Fibroblast of the aortic adventitia (primary cell): ENCODE data around the gene ROMO1. TPM values are rescaled to one million over a fixed set of nuclear protein-coding genes. Genes with fewer than 3 reads are reported as not detected.
"Not testable (repeated sequence)": the region's sequence is repeated elsewhere in the genome, so short reads cannot be mapped to it uniquely, and the experiment has no call there.

ENCODE experiments used
- DNase-seq: peaks from one replicate; pipeline ENCODE4 v3.0.0-alpha.2; 2010; ENCODE audit warnings: low read depth
- H3K4me3 ChIP-seq: 2 replicates; pipeline ENCODE4 v1.5.1; 2011; ENCODE audit warnings: low read depth, mild to moderate bottlenecking, control low read depth, low read length, moderate library complexity
- total RNA-seq: library from RNA; depleted of rRNA; stranded (reverse); fragments of >200 nt; gene quantifications from 2 replicates; pipeline ENCODE4 v1.2.3, GENCODE V29; 2012; ENCODE audit warnings: low replicate concordance
- TF ChIP-seq, protein P1 (sequence below): IDR thresholded peaks from 2 replicates; pipeline ENCODE4 v1.5.1; 2011; ENCODE audit warnings: mild to moderate bottlenecking, low read length, control low read depth, inconsistent platforms; ENCODE audit not compliant: insufficient read depth

ROMO1 gene
- total RNA-seq, 1 donor = 164 TPM

DNA sequence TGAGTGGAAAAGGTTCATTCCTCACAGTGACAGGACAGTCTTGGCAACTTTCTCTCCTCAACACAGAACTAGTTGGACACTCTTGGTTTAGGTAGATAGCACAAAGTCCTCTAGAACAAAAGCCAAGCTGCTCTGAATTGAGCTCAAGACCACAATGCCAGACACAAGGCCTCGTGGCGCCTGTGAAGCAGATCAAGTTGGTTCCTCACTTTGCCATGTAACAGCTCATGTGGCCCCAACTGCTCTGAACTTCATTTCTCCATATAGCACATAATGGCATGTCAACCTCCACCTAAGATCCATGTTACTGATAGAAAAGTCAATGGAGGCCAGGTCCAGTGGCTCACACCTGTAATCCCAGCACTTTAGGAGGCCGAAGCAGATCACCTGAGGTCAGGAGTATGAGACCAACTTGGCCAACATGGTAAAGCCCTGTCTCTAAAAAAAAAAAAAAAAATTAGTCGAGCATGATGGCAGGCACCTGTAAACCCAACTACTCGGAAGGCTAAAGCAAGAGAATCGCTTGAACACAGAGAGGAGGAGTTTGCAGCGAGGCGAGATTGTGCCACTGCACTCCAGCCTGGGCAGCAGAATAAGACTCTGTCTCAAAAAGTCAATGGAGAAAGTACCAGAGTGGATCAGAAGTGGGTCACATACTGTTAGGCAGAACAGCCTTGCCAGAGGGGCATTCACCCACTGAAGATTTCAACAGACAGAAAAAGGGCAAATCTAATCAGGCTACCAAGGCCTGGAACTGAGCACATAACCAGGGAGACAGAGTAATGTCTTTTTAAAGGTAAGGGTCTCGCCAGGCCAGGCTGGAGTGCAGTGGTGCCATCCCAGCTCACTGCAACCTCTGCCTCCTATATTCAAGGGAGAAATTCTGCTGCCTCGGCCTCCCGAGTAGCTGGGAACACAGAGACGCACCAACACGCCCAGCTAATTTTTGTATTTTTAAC is 21.2 kb downstream of the ROMO1 start:
- TF ChIP-seq, protein P1, sequence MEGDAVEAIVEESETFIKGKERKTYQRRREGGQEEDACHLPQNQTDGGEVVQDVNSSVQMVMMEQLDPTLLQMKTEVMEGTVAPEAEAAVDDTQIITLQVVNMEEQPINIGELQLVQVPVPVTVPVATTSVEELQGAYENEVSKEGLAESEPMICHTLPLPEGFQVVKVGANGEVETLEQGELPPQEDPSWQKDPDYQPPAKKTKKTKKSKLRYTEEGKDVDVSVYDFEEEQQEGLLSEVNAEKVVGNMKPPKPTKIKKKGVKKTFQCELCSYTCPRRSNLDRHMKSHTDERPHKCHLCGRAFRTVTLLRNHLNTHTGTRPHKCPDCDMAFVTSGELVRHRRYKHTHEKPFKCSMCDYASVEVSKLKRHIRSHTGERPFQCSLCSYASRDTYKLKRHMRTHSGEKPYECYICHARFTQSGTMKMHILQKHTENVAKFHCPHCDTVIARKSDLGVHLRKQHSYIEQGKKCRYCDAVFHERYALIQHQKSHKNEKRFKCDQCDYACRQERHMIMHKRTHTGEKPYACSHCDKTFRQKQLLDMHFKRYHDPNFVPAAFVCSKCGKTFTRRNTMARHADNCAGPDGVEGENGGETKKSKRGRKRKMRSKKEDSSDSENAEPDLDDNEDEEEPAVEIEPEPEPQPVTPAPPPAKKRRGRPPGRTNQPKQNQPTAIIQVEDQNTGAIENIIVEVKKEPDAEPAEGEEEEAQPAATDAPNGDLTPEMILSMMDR = no peak
- DNase-seq = no peak
- no peak overlapping the region for H3K4me3 ChIP-seq

DNA sequence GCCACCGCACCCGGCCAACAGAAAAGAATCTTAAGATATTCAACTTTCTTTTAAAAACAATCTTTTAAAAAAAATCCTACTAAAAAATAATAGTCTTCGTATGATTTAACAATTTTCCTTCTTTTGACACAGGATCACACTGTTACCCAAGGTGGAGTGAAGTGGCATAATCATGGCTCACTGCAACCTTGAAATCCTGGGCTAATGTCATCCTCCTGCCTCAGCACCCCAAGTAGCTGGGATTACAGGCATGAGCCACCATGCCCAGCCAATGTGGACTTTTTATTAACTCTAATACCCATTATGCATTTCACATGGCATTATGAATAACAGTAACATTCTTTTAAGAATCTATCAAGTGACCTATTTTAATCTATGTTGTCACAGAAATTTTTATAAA is 22.0 kb downstream of the ROMO1 start:
- DNase-seq = no peak
- no peak overlapping the region for H3K4me3 ChIP-seq
- TF ChIP-seq, protein P1 = no peak

DNA sequence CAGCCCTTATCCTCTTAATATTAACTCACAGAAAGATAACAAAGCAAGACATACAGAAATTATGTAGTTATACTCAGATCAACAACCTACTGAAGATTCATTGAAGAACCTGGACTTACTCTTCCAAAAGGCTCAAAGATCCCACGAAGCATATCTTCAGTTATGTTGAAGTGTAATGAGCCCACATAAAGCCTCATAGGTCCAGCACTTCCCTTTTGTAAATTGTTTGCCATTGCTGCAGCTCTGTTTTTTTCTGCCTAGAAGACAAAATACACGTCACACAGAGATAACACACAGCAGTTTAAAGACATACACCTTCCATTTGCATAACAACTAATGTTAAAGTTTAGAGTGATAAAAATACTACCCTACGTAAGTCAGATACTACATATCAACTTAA is 22.4 kb downstream of the ROMO1 start:
- H3K4me3 ChIP-seq = no peak overlapping the region
- TF ChIP-seq, protein P1 = no peak
- no peak for DNase-seq

DNA sequence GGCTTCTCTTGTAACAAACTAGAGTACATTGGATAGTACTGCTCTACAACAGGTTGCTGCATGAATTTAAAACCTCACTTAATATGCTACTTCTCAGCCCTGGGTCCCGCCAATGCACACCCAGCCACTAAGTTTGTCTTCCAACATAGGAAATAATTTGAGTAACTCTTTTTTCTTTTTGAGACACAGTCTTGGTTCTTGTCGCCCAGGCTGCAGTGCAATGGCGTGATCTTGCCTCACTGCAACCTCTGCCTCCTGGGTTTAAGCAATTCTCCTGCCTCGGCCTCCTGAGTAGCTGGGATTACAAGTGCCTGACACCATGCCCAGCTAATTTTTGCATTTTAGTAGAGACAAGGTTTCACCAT is 24.1 kb downstream of the ROMO1 start:
- not testable (repeated sequence) for DNase-seq

DNA sequence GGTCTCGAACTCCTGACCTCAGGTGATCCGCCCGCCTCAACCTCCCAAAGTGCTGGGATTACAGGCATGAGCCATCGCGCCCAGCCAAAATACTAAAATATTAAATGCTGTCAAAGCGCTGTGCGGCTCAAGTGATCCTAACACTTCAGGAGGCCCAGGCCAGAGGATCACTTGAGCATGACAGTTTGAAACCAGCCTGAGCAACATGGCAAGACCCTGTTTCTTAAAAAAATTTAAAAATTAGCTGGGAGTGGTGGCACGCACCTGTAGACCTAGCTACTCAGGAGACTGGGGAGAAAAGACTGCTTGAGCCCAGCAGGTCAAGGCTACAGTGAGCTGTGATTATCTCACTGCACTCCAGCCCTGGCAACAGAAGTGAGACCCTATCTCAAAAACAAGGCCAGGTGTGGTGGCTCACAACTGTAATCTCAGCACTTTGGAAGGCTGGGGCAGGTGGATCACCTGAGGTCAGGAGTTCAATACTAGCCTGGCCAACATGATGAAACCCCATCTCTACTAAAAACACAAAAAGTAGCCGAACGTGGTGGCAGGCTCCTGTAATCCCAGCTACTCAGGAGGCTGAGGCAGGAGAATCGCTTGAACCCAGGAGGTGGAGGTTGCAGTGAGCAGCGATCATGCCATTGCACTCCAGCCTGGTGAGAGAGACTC is 24.6 kb downstream of the ROMO1 start:
- not testable (repeated sequence) for H3K4me3 ChIP-seq, DNase-seq

More for the DNA sequence above, 24.1 kb downstream of the ROMO1 start:
- not testable (repeated sequence) for H3K4me3 ChIP-seq

DNA sequence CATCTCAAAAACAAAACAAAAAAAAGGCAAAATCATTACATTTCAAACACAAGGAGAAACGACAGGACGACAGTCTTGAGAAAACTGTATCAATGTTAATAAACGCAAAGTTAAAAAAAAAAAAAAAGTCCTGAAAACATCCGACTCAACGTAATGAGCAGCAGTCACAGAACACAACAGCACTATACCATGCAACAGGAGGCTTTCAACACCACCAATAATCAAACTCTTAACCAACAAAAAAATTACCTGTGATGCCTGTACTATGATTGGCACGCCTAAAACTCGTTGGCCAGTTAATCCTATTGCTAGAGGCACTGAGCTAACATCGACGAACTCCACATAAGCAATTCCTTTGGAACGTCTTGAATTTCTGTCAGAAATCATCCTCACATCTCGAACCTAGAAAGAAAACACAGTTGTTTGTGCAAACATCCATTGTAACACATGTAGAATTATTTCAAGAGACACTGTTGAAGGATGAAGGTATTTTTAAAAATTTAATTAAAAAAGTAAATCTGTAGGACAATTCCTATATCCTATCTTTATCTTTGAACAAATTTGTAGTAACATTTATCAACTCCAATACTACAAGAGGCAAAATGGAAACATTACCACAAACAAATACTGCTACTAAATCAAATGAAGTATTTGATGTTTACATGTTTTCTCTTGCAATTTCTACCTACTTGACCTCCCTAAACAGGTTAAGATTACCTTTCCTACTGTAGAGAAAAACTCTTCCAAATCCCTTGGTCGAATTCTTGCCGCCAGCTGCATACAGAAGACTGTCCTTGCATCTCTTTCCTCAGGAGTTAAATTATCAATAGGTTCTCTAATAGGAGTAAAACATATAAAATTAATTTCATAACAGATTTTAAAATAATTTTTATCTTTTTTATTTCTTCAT is 25.4 kb downstream of the ROMO1 start:
- TF ChIP-seq, protein P1 = no peak
- no peak overlapping the region for H3K4me3 ChIP-seq
- no peak for DNase-seq

DNA sequence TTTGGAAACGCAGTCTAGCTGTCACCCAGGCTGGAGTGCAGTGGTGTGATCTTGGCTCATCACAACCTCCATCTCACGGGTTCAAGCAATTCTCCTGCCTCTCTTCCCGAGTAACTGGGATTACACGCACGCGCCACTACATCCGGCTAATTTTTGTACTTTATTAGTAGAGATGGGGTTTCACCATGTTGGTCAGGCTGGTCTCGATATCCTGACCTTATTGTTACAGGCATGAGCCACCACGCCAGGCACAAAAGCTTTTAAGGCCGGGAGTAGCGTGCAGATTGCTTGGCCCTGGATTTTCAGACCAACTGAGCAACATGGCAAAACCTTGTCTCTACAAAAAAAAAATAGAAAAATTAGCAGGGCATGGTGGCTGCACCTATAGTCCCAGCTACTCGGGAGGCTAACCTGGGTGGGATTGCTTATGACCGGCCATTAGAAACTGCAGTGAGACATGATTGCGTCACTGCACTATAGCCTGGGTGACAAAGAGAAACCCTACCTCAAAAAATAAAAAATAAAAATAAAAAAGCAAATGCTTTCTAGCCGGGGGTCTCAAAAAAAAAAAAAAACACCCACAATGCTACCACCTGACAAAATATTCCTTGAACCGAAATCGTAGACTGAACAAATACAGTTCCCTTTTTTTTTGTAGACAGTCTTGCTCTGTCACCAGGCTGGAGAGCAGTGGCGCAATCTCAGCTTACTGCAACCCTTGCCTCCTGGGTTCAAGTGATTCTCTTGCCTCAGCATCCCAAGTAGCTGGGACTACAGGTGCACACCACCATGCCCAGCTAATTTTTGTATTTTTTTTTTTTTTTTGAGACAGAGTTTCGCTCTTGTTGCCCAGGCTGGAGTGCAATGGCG is 27.9 kb downstream of the ROMO1 start:
- no peak for DNase-seq
- TF ChIP-seq, protein P1 = no peak
- no peak overlapping the region for H3K4me3 ChIP-seq
